ENCODE measurements around the gene RXRA.

Gene RXRA

DNA sequence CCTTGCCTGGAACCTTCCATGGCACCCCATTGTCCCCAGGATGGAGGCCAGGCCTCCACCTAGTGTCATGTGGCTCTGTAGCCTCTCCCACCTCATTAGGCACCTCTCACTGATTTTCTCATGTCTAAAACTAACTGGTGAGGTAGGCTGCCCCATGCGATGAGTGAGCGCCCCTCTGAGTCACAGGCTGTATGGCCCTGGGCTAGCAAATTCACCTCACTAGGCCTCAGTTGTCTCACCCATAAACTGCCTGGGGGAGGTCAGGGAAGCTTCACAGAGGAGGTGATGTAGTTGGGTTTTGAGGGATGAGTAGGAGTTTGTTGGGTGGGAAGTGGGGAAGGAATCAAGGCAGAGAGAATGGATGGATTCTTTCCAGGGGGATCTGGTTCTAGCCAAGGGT is 8.8 kb downstream of the RXRA start:
- H3K4me3 ChIP-seq (ENCODE audit: low read depth, low read length), result no peak overlapping the region
- H3K9me3 ChIP-seq (ENCODE audit: severe bottlenecking), result no peaks in the 10 kb centered on the region
- peaks cover 3% of the 10 kb centered on the region for H3K36me3 ChIP-seq
- H3K27me3 ChIP-seq (ENCODE audit: insufficient read depth, low read depth, severe bottlenecking), result no peaks in the 10 kb centered on the region
- H3K27ac ChIP-seq, result no peak overlapping the region
- TF ChIP-seq, protein P1, sequence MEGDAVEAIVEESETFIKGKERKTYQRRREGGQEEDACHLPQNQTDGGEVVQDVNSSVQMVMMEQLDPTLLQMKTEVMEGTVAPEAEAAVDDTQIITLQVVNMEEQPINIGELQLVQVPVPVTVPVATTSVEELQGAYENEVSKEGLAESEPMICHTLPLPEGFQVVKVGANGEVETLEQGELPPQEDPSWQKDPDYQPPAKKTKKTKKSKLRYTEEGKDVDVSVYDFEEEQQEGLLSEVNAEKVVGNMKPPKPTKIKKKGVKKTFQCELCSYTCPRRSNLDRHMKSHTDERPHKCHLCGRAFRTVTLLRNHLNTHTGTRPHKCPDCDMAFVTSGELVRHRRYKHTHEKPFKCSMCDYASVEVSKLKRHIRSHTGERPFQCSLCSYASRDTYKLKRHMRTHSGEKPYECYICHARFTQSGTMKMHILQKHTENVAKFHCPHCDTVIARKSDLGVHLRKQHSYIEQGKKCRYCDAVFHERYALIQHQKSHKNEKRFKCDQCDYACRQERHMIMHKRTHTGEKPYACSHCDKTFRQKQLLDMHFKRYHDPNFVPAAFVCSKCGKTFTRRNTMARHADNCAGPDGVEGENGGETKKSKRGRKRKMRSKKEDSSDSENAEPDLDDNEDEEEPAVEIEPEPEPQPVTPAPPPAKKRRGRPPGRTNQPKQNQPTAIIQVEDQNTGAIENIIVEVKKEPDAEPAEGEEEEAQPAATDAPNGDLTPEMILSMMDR (IDR thresholded peaks at IDR 0.05; ENCODE audit: low read depth, low read length), result no peak
- DNase-seq, result no peak

- no peaks in the 10 kb centered on the region for H3K9me3 ChIP-seq (ENCODE audit: severe bottlenecking)
- H3K27ac ChIP-seq, result no peak overlapping the region
- TF ChIP-seq, protein P1 (IDR thresholded peaks at IDR 0.05; ENCODE audit: low read depth, low read length), result no peak
- H3K36me3 ChIP-seq, result peaks cover 3% of the 10 kb centered on the region
- no peak overlapping the region for H3K4me3 ChIP-seq (ENCODE audit: low read depth, low read length)
- DNase-seq, result no peak
- no peaks in the 10 kb centered on the region for H3K27me3 ChIP-seq (ENCODE audit: insufficient read depth, low read depth, severe bottlenecking)
These were observed 9.4 kb downstream of the RXRA start for GRCh38 chr9:134335486-134336220.

DNA sequence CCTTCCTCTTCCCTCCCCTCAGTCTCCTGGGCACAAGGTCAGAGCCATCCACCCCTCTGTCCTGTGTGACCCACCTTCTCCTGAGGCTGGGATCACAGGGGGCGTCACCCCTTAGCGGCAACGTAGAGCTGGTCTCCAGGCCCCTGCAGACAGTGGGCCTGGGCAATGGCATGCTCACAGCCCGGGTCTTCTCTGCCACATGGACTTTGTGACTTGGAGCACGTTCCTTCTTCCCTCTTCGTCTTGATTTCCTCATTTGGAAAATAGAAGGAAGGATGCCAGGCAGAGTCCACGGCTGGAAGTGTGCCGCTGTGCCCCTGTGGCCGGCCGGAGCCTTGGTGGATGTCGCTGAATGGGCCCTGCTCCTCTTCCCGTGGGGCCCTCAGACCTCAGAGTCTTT is 10.0 kb downstream of the RXRA start:
- H3K27ac ChIP-seq, result no peak overlapping the region
- H3K27me3 ChIP-seq (ENCODE audit: insufficient read depth, low read depth, severe bottlenecking), result no peaks in the 10 kb centered on the region

GRCh38 chr9:134336924-134337323 is 10.7 kb downstream of the RXRA start:
- no peak for DNase-seq
- Histone ChIP-seq H3K27ac (no peak overlapping the region), H3K27me3 (ENCODE audit: insufficient read depth, low read depth, severe bottlenecking) (no peaks in the 10 kb centered on the region), H3K9me3 (ENCODE audit: severe bottlenecking) (no peaks in the 10 kb centered on the region), H3K4me3 (ENCODE audit: low read depth, low read length) (no peak overlapping the region), H3K36me3 (peaks cover 3% of the 10 kb centered on the region)
- TF ChIP-seq, protein P1 (IDR thresholded peaks at IDR 0.05; ENCODE audit: low read depth, low read length), result no peak

More for the DNA sequence above, 10.0 kb downstream of the RXRA start:
- DNase-seq, result no peak
- Histone ChIP-seq H3K4me3 (ENCODE audit: low read depth, low read length) (no peak overlapping the region), H3K9me3 (ENCODE audit: severe bottlenecking) (no peaks in the 10 kb centered on the region), H3K36me3 (peaks cover 3% of the 10 kb centered on the region)
- TF ChIP-seq, protein P1 (IDR thresholded peaks at IDR 0.05; ENCODE audit: low read depth, low read length), result no peak

DNA sequence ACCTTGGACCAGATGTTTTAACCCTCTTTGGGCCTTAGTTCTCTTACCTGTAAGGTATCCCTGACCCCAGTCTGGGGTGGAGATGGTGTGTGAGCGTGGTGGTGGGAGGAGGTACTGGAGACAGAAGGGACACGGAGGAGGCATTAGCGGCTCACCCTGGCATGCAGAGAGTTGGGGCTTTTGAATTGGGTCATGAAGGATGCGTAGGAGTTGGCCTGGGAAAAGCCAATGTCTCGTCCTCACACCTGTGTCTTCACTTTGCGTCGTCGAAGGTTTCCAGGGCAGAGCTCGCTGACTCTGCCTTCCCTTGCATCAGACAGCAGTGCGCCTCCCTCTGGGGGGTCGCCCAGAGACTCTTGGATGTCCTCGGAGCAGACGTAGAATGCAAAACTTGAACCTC is 11.2 kb downstream of the RXRA start:
- TF ChIP-seq, protein P1 (IDR thresholded peaks at IDR 0.05; ENCODE audit: low read depth, low read length), result no peak
- Histone ChIP-seq H3K36me3 (peaks cover 3% of the 10 kb centered on the region), H3K4me3 (ENCODE audit: low read depth, low read length) (no peak overlapping the region), H3K27me3 (ENCODE audit: insufficient read depth, low read depth, severe bottlenecking) (no peaks in the 10 kb centered on the region), H3K9me3 (ENCODE audit: severe bottlenecking) (no peaks in the 10 kb centered on the region), H3K27ac (no peak overlapping the region)
- DNase-seq, result no peak

Data from WERI-Rb-1 (cell line).